ACHN (cell line): ENCODE data around the gene NOVA2.

ENCODE experiments used
- DNase-seq: peaks from one replicate; pipeline ENCODE4 v3.0.0-alpha.2; 2015
- in situ Hi-C: cut with HindIII; loops from 2 replicates; pipeline ENCODE4 v1.10.0; 2017; ENCODE audit warnings: low sequenced_read_pairs, low pct_ligation_motif_present, low pct_unique_long_range_greater_than_20kb

NOVA2 gene

DNA sequence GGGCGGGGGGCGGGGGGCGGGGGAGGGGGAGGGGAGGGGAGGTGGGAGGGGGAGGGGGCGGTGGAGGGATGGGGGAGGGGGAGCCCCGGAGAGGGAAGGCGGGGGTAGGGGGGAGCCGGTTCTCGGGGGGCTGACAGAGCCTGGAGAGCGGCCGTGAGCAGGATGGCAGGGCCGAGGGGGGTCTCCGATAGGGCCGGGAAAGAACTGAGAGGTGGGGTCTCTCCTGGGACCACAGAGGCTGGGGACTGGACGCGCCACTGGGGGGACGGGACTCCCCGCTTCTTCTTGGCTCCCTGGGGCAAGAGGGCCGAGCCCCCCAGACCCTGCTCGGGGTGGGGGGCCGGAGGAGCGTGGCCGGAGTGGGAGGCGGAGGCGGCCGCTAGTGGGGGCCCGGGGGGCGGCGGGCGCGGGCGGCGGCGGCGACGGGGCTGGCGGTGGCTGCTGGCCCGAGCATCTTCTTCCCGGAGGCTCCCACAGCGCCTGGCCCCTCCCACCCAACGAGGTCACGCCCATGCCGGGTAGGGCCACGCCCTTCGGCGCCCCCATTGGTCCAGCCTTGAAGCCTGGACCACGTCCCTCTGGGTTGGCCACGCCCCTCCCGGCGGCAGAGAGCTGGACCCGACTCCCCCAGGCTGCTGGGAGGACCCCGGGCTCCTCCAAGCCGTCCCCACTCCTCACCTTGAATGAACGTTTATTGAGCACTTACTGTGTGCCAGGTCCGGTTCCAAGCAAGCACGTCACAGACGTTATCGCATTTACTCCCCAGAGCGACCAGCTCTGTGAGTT is at the start of gene NOVA2:
Gene NOVA2 (minus strand): TSS at position 313 of the 786 bp plus-strand sequence. CDS start 514 bp downstream, outside the sequence.
- in situ Hi-C loops = no loop called here
- peak; percentile 5 for DNase-seq

DNA sequence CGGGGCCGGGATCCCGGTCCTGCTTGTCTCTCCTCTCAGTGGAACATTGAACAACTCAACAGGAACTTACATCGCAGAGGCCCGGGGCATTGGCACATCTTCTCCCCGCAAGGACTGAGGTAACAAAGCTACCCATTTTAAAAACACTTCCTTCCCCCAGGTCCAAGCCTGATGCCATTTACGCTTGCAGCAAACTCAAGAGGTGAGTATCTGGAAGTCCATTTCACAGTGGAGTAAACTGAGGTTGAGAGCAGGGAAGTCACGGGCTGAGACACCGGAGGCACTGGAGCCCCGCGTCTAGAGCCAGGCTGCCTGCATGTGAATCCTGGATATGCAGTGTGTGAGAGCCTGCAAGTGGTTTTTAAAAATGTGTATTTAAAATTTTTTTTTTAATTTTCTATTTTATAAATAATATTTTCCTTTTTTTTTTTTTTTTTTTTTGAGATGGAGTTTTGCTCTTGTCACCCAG is 49.7 kb upstream of the NOVA2 start:
- in situ Hi-C loops = no loop called here
- DNase-seq = no peak

- no peak for DNase-seq
- in situ Hi-C loops = no loop called here
Observed at GRCh38 chr19:46022431-46023310, 49.0 kb upstream of the NOVA2 start, which contains the start of gene PGLYRP1. Gene PGLYRP1 (minus strand): TSS chr19:46023053. CDS start chr19:46023021, 32 bp downstream.

- no peak for DNase-seq
- in situ Hi-C loops = no loop called here
Observed at GRCh38 chr19:46022061-46022430, 48.4 kb upstream of the NOVA2 start.

GRCh38 chr19:46021531-46022041 is 47.9 kb upstream of the NOVA2 start:
- in situ Hi-C loops = no loop called here
- DNase-seq = no peak

DNA sequence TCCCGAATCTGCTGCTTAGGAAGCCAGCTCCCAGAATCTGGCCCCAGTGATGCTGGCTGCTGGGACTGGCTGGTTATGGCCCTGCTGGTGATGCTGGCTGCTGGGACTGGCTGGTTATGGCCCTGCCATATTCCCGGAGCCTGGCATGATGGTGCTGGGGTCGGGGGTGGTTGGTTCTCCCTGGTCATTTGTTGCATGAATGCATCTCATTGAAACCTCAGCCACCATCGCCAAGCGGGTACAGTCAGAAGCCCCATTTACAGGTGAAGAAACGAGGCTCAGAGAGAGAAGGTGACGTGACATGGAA is 47.1 kb upstream of the NOVA2 start:
- in situ Hi-C loops = no loop called here
- no peak for DNase-seq

DNA sequence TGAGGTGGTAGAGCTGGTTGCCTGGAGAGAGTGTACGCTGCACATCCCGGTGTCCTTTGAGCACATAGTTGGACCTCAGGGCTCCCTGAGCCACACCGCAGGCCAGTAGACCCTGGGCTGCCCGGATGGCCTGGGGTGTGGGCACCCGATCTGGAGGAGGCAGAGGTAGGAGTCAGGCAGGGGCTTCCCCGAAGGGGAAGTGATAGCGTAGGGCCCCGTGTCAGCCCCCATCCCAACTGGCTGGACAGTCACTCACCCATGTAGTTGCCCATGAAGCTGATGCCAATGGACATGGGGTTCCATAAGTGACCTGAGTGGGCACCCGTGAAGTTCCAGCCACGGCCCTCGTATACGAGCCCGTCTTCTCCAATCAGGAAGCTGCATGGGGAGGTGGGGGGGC is 45.6 kb upstream of the NOVA2 start:
- in situ Hi-C loops = no loop called here
- no peak for DNase-seq

GRCh38 chr19:46018729-46019251 is 45.1 kb upstream of the NOVA2 start:
- no peak for DNase-seq
- in situ Hi-C loops = no loop called here

DNA sequence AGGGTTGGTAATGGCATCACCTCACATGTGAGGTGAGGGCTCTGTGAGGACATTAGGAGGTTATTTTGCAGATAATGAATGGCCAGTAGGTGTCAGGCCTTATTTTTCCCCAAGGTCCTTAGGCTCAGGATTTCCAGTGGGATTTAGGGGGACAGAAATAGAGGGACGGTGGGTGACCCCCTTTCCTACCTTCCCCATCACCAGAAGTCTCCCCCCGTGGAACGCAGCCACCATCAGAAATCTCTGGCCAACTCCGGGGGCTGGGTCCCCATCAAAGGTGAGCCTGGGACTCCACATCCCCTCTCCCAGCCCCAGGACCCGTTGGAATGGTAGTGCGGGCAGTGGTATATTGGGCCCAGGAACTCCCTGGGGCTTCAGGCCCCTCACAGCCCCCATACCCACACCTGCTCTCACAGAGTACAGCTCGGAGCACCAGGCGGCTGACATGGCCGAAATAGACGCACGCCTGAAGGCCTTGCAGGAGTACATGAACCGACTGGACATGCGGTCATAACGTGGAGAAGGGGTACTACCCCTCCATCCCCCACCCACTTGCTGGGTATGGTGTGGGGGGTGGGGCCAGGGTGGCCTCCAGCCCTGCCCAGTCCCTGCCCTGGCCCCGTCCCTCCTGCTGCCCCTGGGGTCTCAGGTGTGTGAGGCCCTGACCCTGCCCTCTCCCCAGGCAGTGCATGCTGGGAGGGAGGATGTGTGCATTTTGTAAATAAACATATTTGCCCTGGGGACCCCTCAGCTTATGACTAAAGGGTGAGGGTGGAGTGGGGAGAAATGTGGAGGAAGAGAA is 44.4 kb upstream of the NOVA2 start:
- DNase-seq = no peak
- in situ Hi-C loops = no loop called here

DNA sequence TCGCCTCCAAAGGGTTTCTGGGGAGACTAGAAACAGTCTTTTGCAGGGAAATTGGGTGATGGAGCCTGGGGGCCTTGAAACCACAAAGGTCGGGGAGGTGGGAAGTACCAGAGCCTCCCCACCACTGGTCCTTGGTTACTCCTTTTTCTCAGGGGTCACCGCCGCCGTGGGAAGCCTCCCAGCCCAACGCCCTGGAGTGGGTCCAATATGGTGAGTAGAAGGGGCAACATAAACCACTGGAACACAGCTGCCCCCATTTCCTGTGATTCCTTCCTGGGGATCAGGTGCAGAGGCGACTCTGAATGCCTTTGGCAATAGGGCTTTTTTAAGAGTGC is 43.4 kb upstream of the NOVA2 start:
- in situ Hi-C loops = no loop called here

GRCh38 chr19:46016426-46017094 is 42.9 kb upstream of the NOVA2 start:
- in situ Hi-C loops = no loop called here
- DNase-seq = peak; percentile 77

More for the DNA sequence above, 43.4 kb upstream of the NOVA2 start:
- no peak for DNase-seq

GRCh38 chr19:46015687-46016425 is 42.2 kb upstream of the NOVA2 start:
- in situ Hi-C loops = no loop called here

DNA sequence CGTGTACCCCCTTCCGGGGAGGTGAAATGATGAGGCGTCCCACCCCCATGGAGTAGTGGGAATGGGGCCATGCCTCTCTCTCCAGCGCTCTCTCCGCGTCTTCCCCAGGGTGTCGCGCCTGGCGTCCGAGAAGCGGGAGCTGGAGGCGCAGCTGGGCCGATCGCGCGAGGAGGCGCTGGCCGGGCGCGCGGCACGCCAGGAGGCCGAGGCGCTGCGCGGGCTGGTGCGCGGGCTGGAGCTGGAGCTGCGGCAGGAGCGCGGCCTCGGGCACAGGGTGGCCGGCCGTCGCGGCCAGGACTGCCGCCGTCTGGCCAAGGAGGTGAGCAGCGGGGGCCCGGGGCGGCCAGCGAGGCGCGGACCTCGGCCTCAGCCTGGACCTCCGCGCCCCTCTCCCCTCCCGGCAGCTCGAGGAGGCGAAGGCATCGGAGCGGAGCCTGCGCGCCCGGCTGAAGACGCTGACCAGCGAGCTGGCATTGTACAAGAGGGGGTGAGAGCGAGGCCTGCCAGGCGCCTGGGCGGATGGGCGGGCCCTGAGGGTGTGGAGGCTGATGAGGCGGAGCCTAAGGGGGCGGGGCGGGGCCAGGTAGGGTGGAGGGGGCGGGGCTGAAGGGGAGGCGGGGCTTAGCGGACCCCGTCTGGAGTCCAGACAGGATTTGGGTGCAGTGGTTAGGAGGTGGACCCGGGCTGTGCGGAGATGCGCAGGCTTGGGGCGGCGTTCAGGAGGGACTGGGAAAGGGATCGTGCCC is 41.4 kb upstream of the NOVA2 start:
- in situ Hi-C loops = no loop called here

More at GRCh38 chr19:46015687-46016425, 42.2 kb upstream of the NOVA2 start:
- DNase-seq = peak; percentile 22

DNA sequence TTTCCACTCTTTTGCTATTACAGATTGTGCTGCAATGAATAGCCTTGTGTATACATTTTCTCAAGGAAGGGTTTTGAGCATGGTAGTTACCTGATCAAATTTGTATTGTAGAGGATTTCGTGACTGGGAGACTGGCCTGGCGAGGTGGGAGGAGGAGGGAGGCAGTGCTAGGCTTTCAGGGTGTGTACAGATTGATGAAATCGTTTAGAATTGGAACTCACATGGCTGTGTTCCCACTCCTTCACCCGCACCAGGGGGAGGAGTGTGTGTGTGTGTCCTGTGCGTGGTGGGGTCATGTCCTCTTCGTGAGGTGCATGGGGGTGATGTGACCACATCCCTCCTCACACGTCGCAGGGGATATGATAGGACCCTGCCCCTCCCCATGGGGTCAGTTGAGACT is 40.9 kb upstream of the NOVA2 start:
- no peak for DNase-seq

More for the DNA sequence above, 41.4 kb upstream of the NOVA2 start:
- DNase-seq = peak; percentile 83

GRCh38 chr19:46009530-46010510 is 36.2 kb upstream of the NOVA2 start:
- DNase-seq = peak; percentile 53
- in situ Hi-C loops = no loop called here

More for the DNA sequence above, 40.9 kb upstream of the NOVA2 start:
- in situ Hi-C loops = no loop called here

GRCh38 chr19:46006411-46006810 is 32.7 kb upstream of the NOVA2 start:
- no peak for DNase-seq
- in situ Hi-C loops = no loop called here
